Uterus (tissue), 2 donors: ENCODE measurements around the gene VRK2.

Experiments
- CTCF ChIP-seq, 4 experiments: fragments of 200-600 bp in 2 of 4; fragments of 450-650 bp in 2 of 4; sonication (generic) in 2 of 4; IDR thresholded peaks; one replicate each; pipeline ENCODE4 v1.5.1; 2016 to 2019; ENCODE audit warnings: antibody characterized with exemption in 4 of 4, mild to moderate bottlenecking in 2 of 4, moderate library complexity in 1 of 4
- POLR2A ChIP-seq, 2 donors: fragments of 450-650 bp; IDR thresholded peaks; one replicate each; pipeline ENCODE4 v1.6.1; 2016; ENCODE audit warnings: antibody characterized with exemption in 2 of 2, mild to moderate bottlenecking in 1 of 2, moderate library complexity in 1 of 2

- TF ChIP-seq CTCF (IDR thresholded peaks at IDR 0.05) (no peak), POLR2A (IDR thresholded peaks at IDR 0.05) (no peak)
Observed at GRCh38 chr2:58107803-58108710, 61.5 kb downstream of the VRK2 start.
